Stimulated activated CD8-positive, alpha-beta memory T cell treated with anti-CD3 and anti-CD28 coated beads, Interleukin-12 subunit alpha, Interleukin-12 subunit beta, amount 100 ng/mL, for 24 hours (primary cell): ENCODE measurements around the gene NLGN1.

Experiments
- DNase-seq: peaks from one replicate; pipeline ENCODE4 v3.0.0-alpha.2; 2020; ENCODE audit errors: extremely low read depth

NLGN1 gene

DNA sequence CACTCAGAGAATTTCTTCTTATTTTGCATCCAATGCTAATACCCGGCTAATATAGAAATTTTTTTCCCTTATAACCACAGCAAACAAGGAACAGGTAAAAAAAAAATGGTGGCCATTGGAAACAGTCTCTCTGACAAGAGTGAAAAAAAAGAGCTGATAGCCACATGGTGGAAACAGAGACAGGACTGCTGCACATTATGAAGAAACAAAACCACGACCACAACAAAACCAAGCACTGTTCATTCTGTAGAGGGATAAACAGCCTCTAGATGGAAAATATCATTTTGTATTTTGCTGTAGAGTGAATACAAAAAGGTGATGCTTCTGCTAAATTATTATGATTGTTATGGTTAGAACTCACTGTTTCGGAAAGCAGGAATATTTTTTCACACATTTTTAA is 686.2 kb downstream of the NLGN1 start:
- DNase-seq, result no peak

DNA sequence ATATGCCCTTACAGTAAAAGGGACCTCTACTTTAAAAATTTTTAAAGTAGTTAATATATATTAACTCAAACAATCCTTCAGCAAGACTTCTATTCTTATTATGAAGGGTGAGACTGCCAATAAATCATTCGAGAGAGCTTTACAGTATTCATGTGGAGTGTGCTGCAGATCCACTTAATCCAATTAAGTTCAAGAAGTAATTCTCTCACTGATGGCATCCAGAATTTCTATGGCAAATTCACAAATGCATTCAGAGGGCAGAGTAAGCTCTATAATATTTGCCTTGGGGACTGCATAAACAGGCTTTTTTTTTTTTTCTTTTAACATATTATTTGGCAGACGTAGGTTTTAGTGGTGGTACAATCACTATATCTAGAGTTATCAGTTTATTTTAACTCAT is 692.0 kb downstream of the NLGN1 start:
- no peak for DNase-seq

DNA sequence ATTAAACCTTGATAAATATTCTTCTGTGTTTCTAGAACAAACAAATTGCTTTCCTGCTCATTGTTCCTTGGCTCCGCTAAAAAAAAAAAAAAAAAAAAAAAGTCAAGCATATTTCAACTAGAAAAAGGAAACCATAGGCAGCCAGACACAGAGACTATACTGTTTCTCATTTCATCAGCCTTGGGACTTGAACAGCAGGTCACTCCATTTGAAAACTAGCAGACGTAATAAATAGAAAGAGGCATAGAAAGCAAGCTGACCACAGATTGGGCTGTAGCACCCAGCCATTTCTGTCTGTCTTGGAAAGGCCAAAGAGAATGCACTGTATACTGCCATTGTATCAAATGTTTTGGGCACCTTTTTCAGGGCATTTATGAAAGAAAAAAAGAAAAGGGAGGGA is 697.1 kb downstream of the NLGN1 start:
- DNase-seq, result no peak

DNA sequence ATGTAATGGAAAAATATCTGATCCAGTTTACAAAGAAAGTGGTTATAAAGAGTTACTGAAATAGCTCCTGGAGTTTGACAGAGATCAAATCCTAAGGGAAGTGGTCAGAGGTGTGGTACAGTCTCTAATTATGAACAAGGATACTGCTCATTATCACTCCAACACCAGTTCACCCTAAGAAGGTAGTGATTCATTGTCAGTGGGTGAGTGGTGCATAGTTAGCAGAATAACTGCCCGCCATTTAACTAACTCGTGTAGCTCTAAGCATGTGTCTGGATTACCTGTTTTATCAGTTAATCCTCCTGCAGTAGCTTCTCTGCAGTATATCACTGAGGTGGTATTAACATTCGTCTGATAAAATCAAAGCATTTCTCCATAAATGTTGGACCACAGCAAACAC is 700.1 kb downstream of the NLGN1 start:
- no peak for DNase-seq

DNA sequence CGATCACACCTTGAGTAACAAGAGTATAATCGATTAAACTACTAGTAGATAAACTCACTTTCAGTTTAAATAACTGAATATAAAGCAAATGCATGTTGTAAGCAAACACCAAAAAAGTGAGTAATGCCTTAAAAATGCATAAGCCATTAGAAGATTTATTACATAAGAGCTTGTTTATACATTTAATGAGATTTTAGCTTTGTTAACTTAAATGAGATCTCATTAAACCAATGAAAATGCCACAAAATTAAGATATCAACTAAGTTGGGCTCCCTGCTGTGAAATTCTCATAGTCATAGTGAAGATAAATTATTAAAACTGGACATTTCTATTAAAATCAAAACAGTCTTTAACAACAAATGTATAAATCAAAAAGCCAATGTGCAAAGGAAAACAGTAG is 701.2 kb downstream of the NLGN1 start:
- no peak for DNase-seq

DNA sequence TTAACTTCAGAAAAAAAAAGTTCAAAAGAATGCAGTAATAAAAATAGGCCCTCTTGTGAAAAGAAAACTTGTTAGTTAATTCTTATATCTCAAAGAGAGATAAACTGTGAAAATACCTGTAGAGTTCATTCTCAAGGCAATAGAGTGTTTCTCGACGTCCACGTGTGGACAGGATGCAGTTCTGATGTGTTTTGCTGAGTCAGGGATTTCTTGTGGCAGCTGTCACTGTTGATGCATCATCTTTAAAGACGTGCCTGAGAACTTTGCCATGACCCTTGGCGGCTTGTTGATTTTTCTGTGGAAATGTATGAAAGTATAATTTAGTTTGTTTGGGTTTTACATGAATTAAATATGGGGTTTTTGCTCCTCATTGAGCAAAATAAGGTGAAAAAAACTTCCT is 702.2 kb downstream of the NLGN1 start:
- DNase-seq, result no peak

DNA sequence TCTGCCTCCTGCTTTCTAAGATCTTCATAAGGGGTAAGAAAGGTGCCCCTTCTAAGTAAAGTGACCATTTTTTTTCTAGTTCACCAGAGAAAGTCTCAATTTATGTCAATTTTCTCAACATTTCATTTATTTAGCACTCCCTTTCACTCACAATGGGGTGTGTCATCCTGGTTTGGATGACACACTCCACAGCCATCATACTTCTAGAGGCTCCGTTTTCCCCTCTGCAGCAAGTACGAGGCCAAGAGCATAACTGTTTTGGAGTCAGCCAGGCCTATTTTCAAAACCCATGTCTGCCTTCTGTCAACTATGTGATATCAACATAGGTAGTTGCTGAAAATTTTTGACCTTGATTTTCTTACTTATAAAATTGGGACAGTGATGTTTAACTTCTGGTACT is 703.2 kb downstream of the NLGN1 start:
- DNase-seq, result no peak

DNA sequence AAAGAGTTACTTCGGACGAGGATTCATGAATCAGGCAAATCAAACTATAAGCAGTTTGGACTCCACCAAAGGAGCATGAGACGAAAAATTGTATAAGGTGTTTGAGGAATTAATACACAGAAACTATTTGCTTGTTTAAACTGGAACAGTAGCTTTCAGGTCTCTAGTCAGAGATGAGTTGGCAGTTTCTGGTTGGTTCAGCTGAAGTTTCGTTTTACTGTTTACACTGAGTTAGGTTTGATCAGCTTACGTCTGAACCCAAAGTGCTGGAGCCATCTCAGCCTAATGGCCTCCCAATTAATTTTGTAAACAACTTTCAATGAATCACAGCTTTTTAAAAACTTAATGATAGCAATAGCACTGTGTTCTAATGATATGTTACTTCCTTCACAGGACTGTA is 703.7 kb downstream of the NLGN1 start:
- DNase-seq, result no peak

DNA sequence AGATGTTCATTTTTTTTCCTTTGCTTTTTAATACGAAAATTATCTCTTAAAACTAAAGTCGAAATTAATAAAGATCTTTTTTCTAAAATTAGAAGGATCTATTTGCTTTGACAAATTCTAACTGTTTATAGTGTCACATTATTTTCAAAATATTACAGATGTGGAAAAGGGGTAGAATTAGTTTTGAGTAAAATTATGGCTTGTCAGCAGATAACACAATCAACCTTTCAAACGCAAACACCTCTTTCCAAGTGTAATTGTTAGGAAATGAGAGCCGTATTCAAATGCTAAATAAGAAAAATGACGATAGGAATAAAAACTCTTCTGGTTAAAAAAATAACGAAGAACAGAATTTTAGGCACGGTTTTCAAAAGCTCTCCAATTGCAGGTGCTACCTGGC is 704.7 kb downstream of the NLGN1 start:
- no peak for DNase-seq

DNA sequence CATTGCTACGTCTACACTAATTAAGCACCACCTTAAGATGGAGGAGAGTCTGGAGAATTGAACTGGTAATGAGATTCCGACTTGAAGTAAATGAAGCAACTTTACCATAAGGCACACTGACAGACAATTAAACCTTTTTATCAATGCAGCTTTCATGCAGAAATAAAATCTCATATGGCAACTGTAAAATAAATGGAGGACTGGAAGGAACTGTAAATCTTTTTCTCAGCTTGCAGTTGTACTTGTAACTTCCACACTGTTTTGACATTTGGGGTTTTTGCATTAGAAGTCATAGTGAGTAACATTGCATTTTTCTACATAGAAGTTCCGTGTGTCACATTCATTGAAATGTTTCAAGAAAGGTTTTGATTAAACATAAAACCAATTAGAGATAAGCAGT is 705.3 kb downstream of the NLGN1 start:
- no peak for DNase-seq

DNA sequence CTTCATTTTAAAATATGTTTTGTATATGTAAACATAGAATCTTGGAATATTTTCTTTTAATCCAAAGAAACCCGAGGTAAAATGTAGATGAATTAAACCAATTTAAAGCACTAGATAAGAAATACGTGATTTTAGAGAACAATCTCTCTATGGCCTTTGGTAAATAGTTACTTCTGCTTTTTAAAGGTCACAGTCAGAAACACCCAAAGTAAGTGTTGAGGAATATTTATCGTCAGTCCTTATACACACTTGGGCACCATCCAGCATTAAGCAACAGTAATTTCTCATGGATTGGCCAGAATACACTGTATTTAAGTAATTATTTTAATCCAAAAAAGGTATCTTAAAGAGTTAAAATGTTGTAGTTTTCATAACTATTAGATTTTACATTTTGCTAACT is 713.2 kb downstream of the NLGN1 start:
- no peak for DNase-seq

DNA sequence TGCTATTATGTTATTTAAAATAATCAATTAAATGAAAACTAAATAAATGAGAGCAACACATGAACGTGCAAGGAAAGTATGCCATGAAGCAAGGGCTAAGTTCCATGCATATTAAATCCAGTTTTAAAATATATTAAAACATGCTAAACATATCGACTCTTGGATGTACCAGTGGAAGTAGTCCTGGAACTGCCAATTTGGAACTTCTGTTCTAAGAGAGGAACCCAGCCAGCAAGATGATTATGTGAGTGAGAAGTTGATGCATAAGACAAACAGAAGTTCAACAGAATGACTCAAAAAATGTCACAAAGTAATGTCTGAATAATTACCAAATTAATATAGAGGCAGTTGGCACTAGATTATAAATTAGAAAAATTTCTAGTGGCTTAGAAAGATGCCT is 714.2 kb downstream of the NLGN1 start:
- DNase-seq, result no peak

DNA sequence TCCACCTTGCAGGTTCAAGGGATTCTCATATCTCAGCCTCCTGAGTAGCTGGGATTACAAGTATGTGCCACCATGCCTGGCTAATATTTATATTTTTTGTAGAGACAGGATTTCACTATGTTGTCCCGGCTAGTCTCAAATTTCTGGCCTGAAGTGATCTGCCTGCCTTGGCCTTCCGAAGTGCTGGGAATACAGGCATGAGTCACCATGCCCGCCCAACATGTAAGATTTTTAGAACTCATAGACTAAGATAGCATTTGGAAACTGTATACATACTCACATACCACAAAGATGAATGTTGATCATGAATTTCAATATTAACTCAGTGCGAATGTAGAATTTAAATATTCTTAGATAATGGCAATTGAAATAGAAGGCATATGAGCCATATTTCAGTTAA is 718.9 kb downstream of the NLGN1 start:
- no peak for DNase-seq

DNA sequence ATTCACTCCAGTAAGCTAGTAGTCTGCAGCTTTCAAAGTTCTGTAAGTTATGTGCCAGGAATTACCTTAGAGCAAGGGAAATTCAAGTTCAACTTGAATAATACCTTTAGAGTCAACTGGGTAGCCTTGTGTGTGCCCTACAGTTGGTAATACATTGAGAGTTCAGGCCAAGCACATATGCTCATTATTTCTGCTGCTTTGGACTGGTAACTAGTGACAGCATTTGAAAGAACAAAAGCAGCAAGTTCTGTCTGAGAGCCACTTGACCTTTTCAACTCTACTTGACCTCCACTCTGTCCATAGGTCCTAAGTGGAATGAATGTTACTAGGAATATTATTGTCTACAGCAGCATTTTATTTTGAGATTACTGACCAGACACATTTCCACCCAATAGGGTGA is 723.5 kb downstream of the NLGN1 start:
- DNase-seq, result no peak

DNA sequence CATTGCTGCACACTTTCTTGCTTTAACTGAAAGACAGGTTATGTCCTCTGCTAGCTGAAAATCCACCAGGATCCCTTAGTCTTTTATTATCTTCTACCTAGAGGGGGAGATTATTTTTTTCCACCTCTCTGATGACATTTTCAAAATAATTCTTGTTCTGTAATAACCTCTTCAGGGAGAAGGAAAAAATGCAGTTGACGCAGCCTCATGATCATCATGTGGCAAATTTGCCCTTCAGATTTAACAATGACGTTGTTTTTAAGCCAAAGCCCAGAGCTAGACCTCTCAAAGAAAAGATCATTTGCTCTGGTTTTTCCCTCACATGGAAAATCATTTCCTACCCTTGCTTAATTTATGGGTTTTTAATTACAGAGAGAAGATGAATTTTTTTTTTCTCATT is 724.9 kb downstream of the NLGN1 start:
- no peak for DNase-seq

DNA sequence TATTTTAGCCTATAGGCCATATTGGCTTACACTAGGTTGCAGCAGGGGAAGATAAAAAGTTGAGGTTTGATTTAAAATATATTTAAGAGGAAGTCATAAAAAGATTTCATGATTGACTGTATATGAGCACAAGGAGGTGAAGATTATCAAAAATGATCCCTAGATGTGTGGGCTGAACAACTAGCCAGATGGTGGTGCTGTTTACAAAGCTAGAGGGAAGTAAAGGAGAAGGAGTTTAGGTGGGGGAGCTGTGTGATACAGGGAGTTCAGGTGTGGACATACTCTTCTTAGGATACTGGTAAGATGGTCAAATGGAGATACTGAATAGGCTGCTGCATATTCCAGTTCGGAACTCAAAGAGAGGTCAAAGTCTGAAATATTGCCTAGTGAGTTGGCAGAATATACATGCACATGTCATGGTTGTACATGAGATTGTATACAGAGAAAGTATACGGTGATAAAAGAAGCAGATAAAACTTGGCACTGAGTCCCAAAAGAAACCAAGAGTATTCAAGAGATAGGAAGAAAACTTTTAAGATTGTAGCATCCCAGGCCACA is 727.8 kb downstream of the NLGN1 start:
- DNase-seq, result no peak

DNA sequence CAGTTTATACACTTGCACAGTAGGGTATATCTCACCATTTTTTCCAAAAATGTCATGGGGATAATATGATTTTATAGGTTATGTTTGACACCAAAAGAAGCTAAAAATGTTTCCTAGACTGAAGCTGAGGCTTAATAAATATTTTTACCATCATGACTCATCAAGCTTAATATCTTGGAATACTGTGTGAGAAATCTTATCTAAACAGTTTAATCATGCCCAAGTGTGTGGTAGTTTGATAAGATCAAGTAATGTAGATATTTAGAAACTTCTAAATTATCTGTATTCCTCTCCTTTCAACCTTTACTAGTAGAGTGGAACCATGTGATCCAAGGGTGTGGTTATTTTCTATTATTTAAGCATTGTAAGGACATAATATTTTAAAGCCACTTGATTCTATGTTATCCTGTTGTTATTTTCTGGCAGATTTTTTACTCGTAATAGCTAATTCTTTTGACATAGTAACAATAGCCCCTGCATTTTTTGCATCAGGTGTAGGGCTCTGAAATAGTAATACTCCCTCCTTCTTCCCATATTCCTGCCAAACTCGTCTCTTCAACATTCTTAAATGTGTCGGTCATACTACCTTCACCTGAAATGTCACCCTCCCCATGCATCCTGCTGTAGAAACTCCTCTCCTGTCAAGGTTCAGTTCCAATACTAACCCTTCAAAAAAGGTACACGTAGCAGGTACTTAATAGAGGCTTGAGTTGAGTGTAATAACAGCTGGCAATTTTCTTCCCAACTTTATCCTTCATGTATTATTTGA is 729.6 kb downstream of the NLGN1 start:
- DNase-seq, result no peak

DNA sequence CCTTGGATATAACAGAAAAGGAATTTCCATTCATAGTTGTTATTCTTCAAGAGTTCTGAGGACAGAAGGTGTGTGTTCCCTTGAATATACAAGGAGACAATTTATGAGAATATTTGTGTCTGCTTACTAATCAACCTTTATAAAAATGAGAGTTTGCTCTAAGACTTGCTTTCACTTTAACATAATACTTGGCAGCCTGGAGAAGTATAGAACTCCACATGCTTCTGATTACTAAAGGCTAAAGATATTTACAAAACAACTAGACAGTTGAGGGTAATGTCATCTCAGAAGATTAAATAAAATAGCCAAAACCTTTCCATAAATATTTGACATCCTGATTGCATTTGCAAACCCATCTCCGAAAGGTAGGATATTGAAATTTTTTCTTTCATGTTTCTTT is 734.5 kb downstream of the NLGN1 start:
- DNase-seq, result no peak

DNA sequence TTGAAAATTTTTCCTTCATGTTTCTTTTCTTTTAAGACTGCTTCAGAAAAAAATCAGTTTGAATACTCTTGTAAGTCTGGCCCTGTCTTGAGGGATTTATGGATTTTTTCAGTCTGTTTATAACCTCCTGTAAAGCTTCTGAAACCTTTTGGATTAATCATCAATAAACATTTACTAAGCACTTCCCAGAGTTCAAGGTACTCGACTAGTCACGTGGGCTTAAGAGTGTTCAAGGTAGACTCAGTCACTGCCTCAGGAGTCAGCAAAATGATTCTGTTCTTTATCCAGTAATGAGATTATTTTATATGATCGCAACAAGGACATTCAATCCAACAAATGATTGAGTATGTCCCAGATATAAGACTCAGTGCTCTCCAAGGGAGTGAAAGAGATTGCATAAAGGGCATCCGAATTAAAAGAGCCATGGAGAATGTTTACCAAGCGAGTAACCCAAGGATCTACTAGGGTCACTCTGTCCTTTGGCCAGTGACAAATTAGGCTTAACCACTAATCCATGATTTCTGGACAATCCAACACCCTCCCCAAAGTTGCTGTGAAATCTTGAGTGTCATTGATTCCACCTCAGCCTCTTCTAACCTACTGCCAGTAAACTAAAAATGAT is 735.0 kb downstream of the NLGN1 start:
- DNase-seq, result no peak

DNA sequence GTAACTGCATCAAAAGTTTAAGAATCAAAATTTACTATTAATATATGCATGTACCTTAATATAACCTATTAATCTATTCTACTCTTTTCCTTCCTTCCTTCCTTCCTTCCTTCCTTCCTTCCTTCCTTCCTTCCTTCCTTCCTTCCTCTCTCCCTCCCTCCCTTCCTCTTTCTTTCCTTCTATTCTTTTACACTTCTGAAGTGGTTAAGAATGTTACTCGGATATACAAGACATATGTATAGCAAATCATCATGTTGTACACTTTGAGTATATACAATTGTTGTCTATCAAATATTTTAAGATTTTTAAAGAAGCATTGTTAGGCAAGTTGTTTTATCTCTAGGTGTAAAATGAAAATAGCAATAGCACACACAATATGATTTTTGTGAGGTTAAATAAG is 748.5 kb downstream of the NLGN1 start:
- DNase-seq, result no peak

DNA sequence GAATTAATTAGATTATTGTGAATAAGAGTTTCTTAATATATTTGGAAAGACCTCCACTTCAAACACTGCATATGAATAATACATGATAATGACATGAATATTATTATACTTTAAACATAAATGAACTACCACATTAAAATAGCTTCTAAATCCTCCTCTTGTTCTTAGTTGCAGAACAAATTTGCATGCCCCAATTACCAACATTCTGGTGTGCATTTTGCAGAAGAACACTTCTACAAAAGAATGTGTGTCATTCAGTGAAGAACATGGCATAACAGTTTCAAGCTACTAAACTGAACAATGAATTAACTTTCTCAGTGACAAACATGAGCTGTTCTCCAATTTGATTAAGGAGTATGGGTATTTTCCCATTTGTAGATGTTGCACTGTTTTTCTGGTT is 750.3 kb downstream of the NLGN1 start:
- no peak for DNase-seq

DNA sequence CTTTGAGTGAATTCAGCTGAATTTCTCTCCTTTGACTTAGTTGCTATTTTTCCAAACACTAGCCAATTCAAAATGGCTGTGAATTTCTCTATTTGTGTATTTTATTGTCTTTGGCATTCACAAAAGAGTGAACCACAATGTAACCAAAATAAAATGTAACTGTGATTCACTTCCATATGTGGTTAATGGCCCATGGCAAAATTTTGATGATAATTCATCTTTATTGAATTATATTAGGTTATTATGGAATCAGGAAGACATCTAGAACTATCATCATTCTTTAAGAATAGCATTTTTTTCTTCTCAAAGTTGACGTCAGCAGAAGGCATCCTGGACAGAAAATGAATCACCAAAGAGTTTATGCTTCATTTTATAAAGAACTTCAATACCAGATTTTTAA is 756.3 kb downstream of the NLGN1 start:
- DNase-seq, result no peak

DNA sequence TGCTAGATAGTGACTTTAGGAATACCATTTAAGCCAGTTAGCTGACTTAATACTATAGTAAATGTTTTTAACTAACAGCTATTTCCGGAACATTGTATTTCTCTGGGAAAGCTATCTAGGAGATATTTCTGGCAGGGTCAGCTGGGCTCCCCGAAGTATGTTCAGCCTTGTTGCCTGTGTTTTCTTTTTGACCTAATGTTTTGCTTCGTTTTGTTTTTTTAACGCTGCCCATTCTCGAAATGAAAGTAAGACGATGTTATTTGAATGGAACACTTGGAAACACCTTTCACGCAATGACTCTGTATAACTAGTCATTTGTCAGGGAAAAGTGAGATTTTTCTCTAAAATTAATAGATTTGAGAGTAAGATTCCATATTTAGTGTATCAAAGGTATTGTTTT is 758.7 kb downstream of the NLGN1 start:
- DNase-seq, result no peak

DNA sequence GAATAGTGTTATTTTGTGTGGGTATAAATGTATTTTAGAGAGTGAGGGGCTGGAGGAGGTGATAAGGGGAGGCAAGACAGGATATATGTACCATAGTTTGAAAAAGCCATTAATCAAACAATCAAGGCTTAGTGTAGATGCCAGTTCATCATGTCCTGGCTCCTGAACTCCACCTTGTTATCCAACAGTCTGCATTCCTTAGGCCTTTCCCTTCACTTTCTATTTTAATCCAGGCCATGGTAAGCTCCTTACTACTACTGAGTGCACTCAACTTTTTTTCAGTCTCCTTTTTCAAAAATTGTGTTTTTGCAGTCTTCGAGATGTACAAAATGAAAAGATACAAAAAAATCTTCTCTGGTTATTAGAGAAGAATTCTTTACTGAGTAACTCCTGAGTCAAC is 761.1 kb downstream of the NLGN1 start:
- DNase-seq, result no peak
